ENCODE results near the gene CCDC175.

The CCDC175 gene

GRCh38 chr14:59566725-59567124 is 9.9 kb downstream of the CCDC175 start:
- H3K4me3 Mint-ChIP-seq: no peak overlapping the region
- no peak for ATAC-seq
- H3K36me3 Mint-ChIP-seq: no peaks in the 10 kb centered on the region
- H3K27me3 Mint-ChIP-seq: peaks cover 36% of the 10 kb centered on the region
- H3K4me1 Mint-ChIP-seq: no peaks in the 10 kb centered on the region
- H3K27ac Mint-ChIP-seq: no peak overlapping the region
- no peaks in the 10 kb centered on the region for H3K9me3 Mint-ChIP-seq

GRCh38 chr14:59566296-59566695 is 10.3 kb downstream of the CCDC175 start:
- Mint-ChIP-seq H3K9me3 (no peaks in the 10 kb centered on the region), H3K27ac (no peak overlapping the region), H3K27me3 (peaks cover 36% of the 10 kb centered on the region), H3K36me3 (no peaks in the 10 kb centered on the region), H3K4me3 (no peak overlapping the region), H3K4me1 (no peaks in the 10 kb centered on the region)
- ATAC-seq: no peak

- H3K4me1 Mint-ChIP-seq: no peaks in the 10 kb centered on the region
- H3K36me3 Mint-ChIP-seq: no peaks in the 10 kb centered on the region
- H3K27me3 Mint-ChIP-seq: peaks cover 36% of the 10 kb centered on the region
- no peaks in the 10 kb centered on the region for H3K9me3 Mint-ChIP-seq
- H3K4me3 Mint-ChIP-seq: no peak overlapping the region
- no peak overlapping the region for H3K27ac Mint-ChIP-seq
- no peak for ATAC-seq
Observed at GRCh38 chr14:59565087-59565486, 11.5 kb downstream of the CCDC175 start.

GRCh38 chr14:59564366-59564765 is 12.2 kb downstream of the CCDC175 start:
- H3K4me3 Mint-ChIP-seq: no peak overlapping the region
- H3K27ac Mint-ChIP-seq: no peak overlapping the region
- H3K27me3 Mint-ChIP-seq: peaks cover 36% of the 10 kb centered on the region
- no peaks in the 10 kb centered on the region for H3K9me3 Mint-ChIP-seq
- H3K36me3 Mint-ChIP-seq: no peaks in the 10 kb centered on the region
- H3K4me1 Mint-ChIP-seq: no peaks in the 10 kb centered on the region
- no peak for ATAC-seq

DNA sequence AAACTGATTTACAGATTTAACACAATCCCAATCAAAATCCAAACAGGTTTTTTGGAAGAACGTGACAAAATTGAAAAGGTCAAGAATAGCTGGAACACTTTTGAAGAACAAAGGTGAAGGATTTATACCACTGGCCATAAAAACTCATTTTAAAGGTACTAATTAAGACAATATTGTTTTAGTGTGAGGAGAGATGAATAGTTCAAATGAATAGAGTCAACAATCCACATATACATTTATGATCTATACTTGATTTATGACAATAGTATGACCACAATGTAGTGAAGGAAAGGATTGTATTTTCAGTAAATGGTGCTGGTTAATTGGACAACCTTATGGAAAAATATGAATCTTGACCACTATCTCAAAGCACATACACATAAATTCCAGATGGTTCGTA is 29.3 kb downstream of the CCDC175 start:
- H3K27ac Mint-ChIP-seq: no peak overlapping the region
- peaks cover 38% of the 10 kb centered on the region for H3K27me3 Mint-ChIP-seq
- no peak for ATAC-seq
- H3K4me3 Mint-ChIP-seq: no peak overlapping the region
- no peaks in the 10 kb centered on the region for H3K36me3 Mint-ChIP-seq
- H3K9me3 Mint-ChIP-seq: no peaks in the 10 kb centered on the region
- no peaks in the 10 kb centered on the region for H3K4me1 Mint-ChIP-seq

DNA sequence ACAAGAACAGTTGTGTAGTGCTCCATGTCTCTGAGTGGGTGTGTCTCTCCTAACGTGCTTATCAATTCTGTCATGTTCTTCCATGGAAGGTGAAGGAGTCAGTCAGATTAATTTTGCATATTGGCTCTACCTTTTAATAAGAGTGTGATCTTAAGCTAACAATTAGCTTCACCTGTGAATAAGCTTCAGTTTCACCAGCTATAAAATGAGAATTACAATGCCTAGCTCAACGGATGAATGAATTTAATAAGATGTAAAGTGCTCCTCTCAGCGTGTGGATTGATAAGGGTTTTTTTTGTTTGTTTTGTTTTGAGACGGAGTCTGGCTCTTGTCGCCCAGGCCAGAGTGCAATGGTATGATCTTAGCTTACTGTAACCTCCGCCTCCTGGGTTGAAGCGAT is 32.7 kb downstream of the CCDC175 start:
- H3K36me3 Mint-ChIP-seq: no peaks in the 10 kb centered on the region
- peaks cover 5% of the 10 kb centered on the region for H3K4me1 Mint-ChIP-seq
- no peaks in the 10 kb centered on the region for H3K9me3 Mint-ChIP-seq
- no peak overlapping the region for H3K27ac Mint-ChIP-seq
- no peak for ATAC-seq
- no peak overlapping the region for H3K4me3 Mint-ChIP-seq
- H3K27me3 Mint-ChIP-seq: peaks cover 24% of the 10 kb centered on the region

- ATAC-seq: no peak
- H3K4me3 Mint-ChIP-seq: no peak overlapping the region
- no peaks in the 10 kb centered on the region for H3K36me3 Mint-ChIP-seq
- no peak overlapping the region for H3K27ac Mint-ChIP-seq
- H3K27me3 Mint-ChIP-seq: peaks cover 23% of the 10 kb centered on the region
- no peaks in the 10 kb centered on the region for H3K9me3 Mint-ChIP-seq
- H3K4me1 Mint-ChIP-seq: peaks cover 16% of the 10 kb centered on the region
Observed at GRCh38 chr14:59541731-59542130, 34.9 kb downstream of the CCDC175 start.

DNA sequence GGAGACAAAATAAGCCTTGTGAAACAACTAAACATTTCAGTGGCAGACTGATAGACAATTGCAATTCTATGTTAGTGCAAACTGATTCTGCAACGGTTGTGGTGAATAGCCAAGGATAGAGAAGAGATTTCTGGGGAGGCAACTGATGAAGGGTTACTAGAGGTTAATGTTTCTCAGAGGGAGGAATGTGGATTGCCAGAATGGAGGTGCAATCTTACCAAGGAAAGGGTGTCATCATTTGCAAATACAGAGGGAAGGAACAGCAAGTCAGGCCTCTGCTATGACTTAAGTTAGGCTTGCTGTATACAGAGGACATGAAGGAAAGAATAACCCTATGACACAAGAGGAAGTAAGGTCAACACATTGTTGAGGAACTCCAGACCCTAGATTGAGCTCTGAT is 35.8 kb downstream of the CCDC175 start:
- no peaks in the 10 kb centered on the region for H3K36me3 Mint-ChIP-seq
- H3K27ac Mint-ChIP-seq: no peak overlapping the region
- peaks cover 16% of the 10 kb centered on the region for H3K4me1 Mint-ChIP-seq
- H3K4me3 Mint-ChIP-seq: no peak overlapping the region
- peaks cover 23% of the 10 kb centered on the region for H3K27me3 Mint-ChIP-seq
- ATAC-seq: no peak
- H3K9me3 Mint-ChIP-seq: no peaks in the 10 kb centered on the region

DNA sequence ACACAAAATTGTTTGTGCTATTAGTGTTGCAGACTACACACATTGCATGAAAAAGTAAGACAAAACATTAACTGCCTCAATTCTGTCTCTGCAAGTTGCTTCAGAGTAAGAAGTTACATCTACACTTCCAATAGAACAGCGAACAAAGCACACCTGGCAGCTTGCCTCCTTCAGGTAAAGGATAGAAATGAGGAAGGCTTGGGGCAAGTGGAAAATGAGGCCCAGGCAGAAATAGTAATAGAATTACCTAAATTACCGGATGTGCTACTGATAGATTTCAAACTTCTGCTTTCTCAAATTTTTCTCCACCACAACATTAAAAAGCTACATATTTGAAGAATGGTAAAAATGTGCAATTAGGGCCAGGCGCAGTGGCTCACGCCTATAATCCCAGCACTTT is 37.7 kb downstream of the CCDC175 start:
- H3K27ac Mint-ChIP-seq: no peak overlapping the region
- peaks cover 16% of the 10 kb centered on the region for H3K4me1 Mint-ChIP-seq
- no peaks in the 10 kb centered on the region for H3K36me3 Mint-ChIP-seq
- no peak for ATAC-seq
- H3K9me3 Mint-ChIP-seq: no peaks in the 10 kb centered on the region
- no peak overlapping the region for H3K4me3 Mint-ChIP-seq
- peaks cover 12% of the 10 kb centered on the region for H3K27me3 Mint-ChIP-seq

DNA sequence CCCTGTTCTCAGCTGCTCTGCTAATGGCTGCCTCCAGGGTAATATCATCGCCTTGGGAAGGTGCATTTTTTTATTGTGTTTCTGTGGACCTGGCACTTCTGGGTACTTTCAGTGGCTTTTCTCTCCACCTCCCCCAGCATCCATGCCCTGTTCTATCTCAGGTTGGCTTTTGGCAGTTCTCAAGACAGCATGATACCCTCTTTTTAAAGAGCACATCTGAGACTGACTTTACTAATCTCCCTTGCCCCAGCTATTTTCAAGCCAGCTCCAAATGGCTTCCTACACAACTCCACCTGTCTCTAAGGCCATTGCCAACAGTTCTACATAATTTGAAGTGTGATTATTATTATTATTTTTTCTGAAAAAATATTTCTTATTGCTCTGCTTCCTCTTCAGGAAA is 39.1 kb downstream of the CCDC175 start:
- Mint-ChIP-seq H3K36me3 (no peaks in the 10 kb centered on the region), H3K4me3 (no peak overlapping the region), H3K9me3 (no peaks in the 10 kb centered on the region), H3K4me1 (peaks cover 16% of the 10 kb centered on the region), H3K27me3 (peaks cover 9% of the 10 kb centered on the region), H3K27ac (no peak overlapping the region)
- ATAC-seq: no peak

DNA sequence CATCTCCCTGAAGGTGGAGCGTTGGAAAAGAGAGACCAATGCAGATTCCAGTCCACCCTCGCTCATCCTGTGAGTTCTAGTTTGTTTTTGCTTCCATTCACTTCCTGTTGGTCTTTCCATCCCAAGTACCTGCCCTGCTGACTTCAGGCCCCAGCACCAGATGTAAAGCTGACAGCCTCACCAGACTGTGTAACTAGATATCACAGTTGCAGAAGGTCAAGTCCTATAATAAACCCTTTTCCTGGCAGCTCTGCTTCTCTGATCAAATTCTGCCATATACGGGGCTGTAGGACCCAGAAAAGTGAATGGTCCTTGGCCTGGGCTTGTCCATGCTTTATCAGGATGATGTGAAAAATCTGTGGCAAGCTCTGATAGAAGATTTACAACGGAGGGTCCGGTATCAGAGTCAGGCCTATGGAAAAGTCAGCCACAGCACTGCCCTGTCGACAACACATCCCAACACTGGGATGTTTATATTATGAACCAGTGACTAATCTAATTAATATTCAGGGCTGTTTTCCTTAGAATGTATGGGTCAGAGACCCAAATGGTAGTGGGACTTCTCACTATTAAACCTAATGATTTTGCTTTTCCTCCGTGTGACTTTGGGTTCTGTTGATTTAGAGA is 42.1 kb downstream of the CCDC175 start:
- H3K4me3 Mint-ChIP-seq: no peak overlapping the region
- no peak for ATAC-seq
- no peaks in the 10 kb centered on the region for H3K9me3 Mint-ChIP-seq
- H3K27me3 Mint-ChIP-seq: peaks cover 31% of the 10 kb centered on the region
- H3K27ac Mint-ChIP-seq: no peak overlapping the region
- H3K36me3 Mint-ChIP-seq: no peaks in the 10 kb centered on the region
- H3K4me1 Mint-ChIP-seq: peaks cover 16% of the 10 kb centered on the region

GRCh38 chr14:59532419-59532818 is 44.2 kb downstream of the CCDC175 start:
- Mint-ChIP-seq H3K4me1 (no peaks in the 10 kb centered on the region), H3K27me3 (peaks cover 30% of the 10 kb centered on the region), H3K4me3 (no peak overlapping the region), H3K27ac (no peak overlapping the region), H3K36me3 (no peaks in the 10 kb centered on the region), H3K9me3 (peaks cover 6% of the 10 kb centered on the region)
- ATAC-seq: no peak

- H3K9me3 Mint-ChIP-seq: peaks cover 6% of the 10 kb centered on the region
- H3K4me1 Mint-ChIP-seq: no peaks in the 10 kb centered on the region
- H3K36me3 Mint-ChIP-seq: no peaks in the 10 kb centered on the region
- ATAC-seq: no peak
- no peak overlapping the region for H3K4me3 Mint-ChIP-seq
- H3K27me3 Mint-ChIP-seq: peaks cover 32% of the 10 kb centered on the region
- H3K27ac Mint-ChIP-seq: no peak overlapping the region
Observed at GRCh38 chr14:59530349-59530748, 46.3 kb downstream of the CCDC175 start.

GRCh38 chr14:59529189-59529588 is 47.4 kb downstream of the CCDC175 start:
- peaks cover 6% of the 10 kb centered on the region for H3K9me3 Mint-ChIP-seq
- no peak overlapping the region for H3K4me3 Mint-ChIP-seq
- H3K27me3 Mint-ChIP-seq: peaks cover 32% of the 10 kb centered on the region
- H3K27ac Mint-ChIP-seq: no peak overlapping the region
- H3K4me1 Mint-ChIP-seq: no peaks in the 10 kb centered on the region
- no peak for ATAC-seq
- H3K36me3 Mint-ChIP-seq: no peaks in the 10 kb centered on the region

DNA sequence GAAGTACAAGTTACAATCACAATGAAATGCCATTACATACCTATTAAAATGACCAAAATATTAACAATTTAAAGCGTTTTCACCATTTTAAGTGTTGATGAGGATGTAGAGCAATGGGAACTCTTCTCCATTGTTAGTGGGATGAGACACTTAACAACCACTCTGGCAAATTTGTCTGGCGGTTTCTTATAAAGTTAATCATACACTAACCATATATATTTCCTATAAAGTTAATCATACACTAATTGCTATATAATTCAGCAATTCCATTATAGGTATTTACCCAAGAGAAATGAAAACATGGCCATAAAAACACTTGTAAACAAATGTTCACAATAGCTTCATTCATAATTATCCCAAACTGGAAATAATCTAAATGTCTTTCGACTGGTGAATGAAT is 56.4 kb downstream of the CCDC175 start:
- no peak for ATAC-seq
- no peak overlapping the region for H3K4me3 Mint-ChIP-seq
- no peaks in the 10 kb centered on the region for H3K9me3 Mint-ChIP-seq
- H3K36me3 Mint-ChIP-seq: no peaks in the 10 kb centered on the region
- H3K27ac Mint-ChIP-seq: no peak overlapping the region
- H3K27me3 Mint-ChIP-seq: no peaks in the 10 kb centered on the region
- H3K4me1 Mint-ChIP-seq: no peaks in the 10 kb centered on the region

DNA sequence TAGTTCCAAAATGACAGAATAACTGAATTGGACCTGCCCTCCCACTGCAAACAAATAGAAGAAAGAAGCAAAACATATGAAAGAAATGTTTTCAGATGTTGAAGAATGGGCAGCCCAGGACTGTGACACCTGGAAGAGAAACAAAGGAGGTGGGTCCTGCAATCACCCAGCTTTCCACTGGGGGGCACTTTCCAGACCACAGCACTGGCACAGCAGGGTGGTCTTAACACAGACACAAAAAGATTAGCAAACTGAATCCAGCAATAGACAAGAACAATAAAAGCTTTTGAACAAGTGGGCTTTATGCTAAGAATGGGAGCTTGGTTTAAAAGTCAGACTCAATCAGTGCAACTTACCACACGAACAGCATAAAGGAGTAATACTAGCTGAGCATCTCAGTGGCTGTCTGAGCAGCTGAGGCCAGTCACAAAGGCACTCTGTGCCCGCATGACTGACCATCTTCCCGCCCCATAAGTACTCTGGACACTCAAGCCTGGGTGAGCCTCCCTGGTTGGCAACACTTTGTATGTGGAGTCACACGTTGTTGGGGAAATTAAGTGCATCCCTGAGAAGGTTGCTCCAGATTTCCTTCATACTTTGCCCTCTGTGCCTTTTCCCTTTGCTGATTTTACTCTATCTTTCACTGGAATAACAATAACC is 64.6 kb downstream of the CCDC175 start:
- peaks cover 29% of the 10 kb centered on the region for H3K27me3 Mint-ChIP-seq
- no peak overlapping the region for H3K27ac Mint-ChIP-seq
- no peak overlapping the region for H3K4me3 Mint-ChIP-seq
- peaks cover 3% of the 10 kb centered on the region for H3K9me3 Mint-ChIP-seq
- H3K36me3 Mint-ChIP-seq: peaks cover 6% of the 10 kb centered on the region
- ATAC-seq: no peak
- no peaks in the 10 kb centered on the region for H3K4me1 Mint-ChIP-seq

All from stimulated activated memory B cell treated with anti-CD40 and anti-IgM and Interleukin-4, amounts not matched to agents 10 μg/mL and 1 μg/mL and 100 μg/mL, for 72 hours (primary cell).